Measurements from ENCODE around the gene NKAP.
A peak's percentile ranks its signal among the peaks of the same experiment; 100 is the strongest.
"Not testable (repeated sequence)": the region's sequence is repeated elsewhere in the genome, so short reads cannot be mapped to it uniquely, and the experiment has no call there.

Gene NKAP

DNA sequence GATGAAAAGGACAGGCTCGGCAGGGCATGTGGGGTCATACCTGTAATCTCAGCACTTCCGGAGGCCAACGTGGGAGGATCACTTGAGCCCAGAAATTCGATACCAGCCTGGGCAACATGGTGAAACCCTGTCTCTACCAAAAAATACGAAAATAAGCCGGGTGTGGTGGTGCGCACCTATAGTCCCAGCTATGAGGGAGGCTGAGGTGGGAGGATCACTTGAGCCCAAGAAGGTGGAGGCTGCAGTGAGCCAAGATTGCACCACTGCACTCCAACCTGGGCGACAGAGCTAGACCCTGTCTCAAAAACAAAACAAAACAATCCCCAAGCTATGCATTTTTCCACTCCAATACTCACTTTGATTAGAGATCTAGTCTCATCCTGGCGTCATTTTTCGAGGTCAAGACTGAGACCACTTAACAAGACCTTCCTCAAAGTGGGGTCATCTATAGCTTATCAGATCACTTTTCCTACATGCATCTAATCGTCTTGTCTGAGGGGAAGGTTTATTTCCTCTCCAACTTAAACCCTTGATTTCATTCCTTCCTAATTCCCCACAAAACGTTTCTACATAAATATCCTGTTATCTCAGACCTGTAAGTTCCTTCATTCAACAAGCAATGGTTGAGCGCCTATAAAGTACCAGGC is 1.3 kb downstream of the NKAP start:
- no peak for DNase-seq
- Histone ChIP-seq H3K9me3 (ENCODE audit: control insufficient read depth, low read length) (no peaks in the 10 kb centered on the region), H3K4me1 (ENCODE audit: control insufficient read depth, insufficient read depth, low read length, poor library complexity, severe bottlenecking) (peaks cover 5% of the 10 kb centered on the region), H3K4me3 (ENCODE audit: insufficient read depth, low read depth, low read length, poor library complexity, severe bottlenecking) (peak overlapping the region; percentile 70), H3K36me3 (ENCODE audit: control insufficient read depth, insufficient read depth, low read length) (no peaks in the 10 kb centered on the region), H3K27me3 (replicated peaks; ENCODE audit: control insufficient read depth, insufficient read depth, low read length, poor library complexity, severe bottlenecking) (no peaks in the 10 kb centered on the region), H3K27ac (ENCODE audit: insufficient read depth, low read length, poor library complexity, severe bottlenecking) (peak overlapping the region; percentile 90)

- peaks cover 5% of the 10 kb centered on the region for H3K4me1 ChIP-seq (ENCODE audit: control insufficient read depth, insufficient read depth, low read length, poor library complexity, severe bottlenecking)
- no peak overlapping the region for H3K4me3 ChIP-seq (ENCODE audit: insufficient read depth, low read depth, low read length, poor library complexity, severe bottlenecking)
- H3K36me3 ChIP-seq (ENCODE audit: control insufficient read depth, insufficient read depth, low read length) = peaks cover 6% of the 10 kb centered on the region
These were observed 2.2 kb downstream of the NKAP start for GRCh38 chrX:119941336-119941735.

DNA sequence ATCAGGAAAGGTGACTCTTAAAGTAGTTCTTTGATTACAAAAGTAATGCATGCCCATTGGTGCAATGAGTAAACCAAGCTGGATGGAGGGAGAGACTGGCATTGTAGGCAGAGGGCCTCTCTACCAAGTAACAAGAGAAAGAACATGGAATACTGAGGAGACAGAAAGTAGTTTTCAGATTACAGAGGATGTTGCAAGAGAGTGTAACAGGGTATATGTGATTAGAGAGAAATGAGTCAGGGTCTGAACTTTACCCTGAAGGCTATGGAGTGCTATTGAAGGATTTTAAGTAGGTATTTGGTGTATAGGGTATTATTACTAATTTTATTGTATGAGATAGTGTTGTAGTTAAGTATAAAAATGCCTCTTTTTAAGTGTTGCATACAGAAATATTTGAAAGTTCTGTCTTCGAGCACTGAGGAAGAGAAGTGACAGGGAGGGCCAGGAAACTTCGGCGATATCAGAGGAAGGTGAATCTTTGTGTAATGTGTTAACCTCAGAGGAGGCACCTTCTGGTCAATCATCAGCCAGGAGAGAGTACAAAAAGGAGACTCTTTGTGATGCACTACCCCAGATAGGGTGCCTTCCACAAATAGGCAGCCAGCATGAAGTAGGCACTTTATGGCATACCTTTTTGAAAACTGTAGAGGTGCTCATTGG is 8.2 kb downstream of the NKAP start:
- Histone ChIP-seq H3K36me3 (ENCODE audit: control insufficient read depth, insufficient read depth, low read length) (peaks cover 19% of the 10 kb centered on the region), H3K27ac (ENCODE audit: insufficient read depth, low read length, poor library complexity, severe bottlenecking) (no peak overlapping the region), H3K4me1 (ENCODE audit: control insufficient read depth, insufficient read depth, low read length, poor library complexity, severe bottlenecking) (no peaks in the 10 kb centered on the region), H3K27me3 (replicated peaks; ENCODE audit: control insufficient read depth, insufficient read depth, low read length, poor library complexity, severe bottlenecking) (no peaks in the 10 kb centered on the region), H3K9me3 (ENCODE audit: control insufficient read depth, low read length) (no peaks in the 10 kb centered on the region), H3K4me3 (ENCODE audit: insufficient read depth, low read depth, low read length, poor library complexity, severe bottlenecking) (no peak overlapping the region)
- DNase-seq = no peak

More at GRCh38 chrX:119941336-119941735, 2.2 kb downstream of the NKAP start:
- H3K27ac ChIP-seq (ENCODE audit: insufficient read depth, low read length, poor library complexity, severe bottlenecking) = no peak overlapping the region
- no peak for DNase-seq
- H3K9me3 ChIP-seq (ENCODE audit: control insufficient read depth, low read length) = no peaks in the 10 kb centered on the region
- H3K27me3 ChIP-seq (replicated peaks; ENCODE audit: control insufficient read depth, insufficient read depth, low read length, poor library complexity, severe bottlenecking) = no peaks in the 10 kb centered on the region

GRCh38 chrX:119922391-119922790 is 21.2 kb downstream of the NKAP start:
- not testable (repeated sequence) for H3K4me3 ChIP-seq (ENCODE audit: insufficient read depth, low read depth, low read length, poor library complexity, severe bottlenecking); H3K27ac ChIP-seq (ENCODE audit: insufficient read depth, low read length, poor library complexity, severe bottlenecking); H3K36me3 ChIP-seq (ENCODE audit: control insufficient read depth, insufficient read depth, low read length); DNase-seq; H3K4me1 ChIP-seq (ENCODE audit: control insufficient read depth, insufficient read depth, low read length, poor library complexity, severe bottlenecking); H3K27me3 ChIP-seq (replicated peaks; ENCODE audit: control insufficient read depth, insufficient read depth, low read length, poor library complexity, severe bottlenecking); H3K9me3 ChIP-seq (ENCODE audit: control insufficient read depth, low read length)

DNA sequence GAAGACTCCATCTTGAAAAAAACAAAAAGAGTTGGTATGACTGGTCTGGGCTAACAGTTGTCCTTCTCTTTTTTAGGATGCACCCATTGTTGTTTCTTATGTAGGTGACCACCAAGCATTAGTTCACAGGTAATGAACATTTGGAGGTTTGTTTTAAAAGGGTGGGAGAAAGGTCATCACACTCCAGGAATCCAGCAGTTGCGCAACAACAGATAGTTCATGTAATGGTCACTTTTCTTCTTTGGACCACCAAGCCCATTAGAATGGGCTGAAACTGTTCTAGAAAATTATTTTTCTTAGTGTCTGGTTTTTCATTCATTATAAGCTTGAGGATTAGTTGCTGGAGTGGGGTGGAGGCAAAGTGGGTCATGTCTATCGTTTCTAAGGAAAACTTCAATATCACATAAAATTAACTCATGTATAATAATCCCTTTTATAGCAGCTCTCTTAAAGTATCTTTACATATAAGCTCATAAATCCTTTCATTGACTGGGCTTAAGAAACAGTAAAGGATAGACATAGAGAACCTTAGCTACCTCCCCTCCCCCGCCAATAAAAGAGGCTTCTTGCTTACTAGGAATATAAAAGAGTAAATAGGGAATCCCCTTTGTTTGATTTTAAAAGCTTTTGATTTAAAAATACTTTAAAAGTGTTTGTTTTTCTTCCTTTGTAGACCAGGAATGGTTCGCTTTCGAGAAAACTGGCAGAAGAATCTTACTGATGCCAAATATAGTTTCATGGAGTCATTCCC is 23.5 kb downstream of the NKAP start:
- Histone ChIP-seq H3K4me3 (ENCODE audit: insufficient read depth, low read depth, low read length, poor library complexity, severe bottlenecking) (no peak overlapping the region), H3K9me3 (ENCODE audit: control insufficient read depth, low read length) (no peaks in the 10 kb centered on the region), H3K27me3 (replicated peaks; ENCODE audit: control insufficient read depth, insufficient read depth, low read length, poor library complexity, severe bottlenecking) (no peaks in the 10 kb centered on the region), H3K36me3 (ENCODE audit: control insufficient read depth, insufficient read depth, low read length) (no peaks in the 10 kb centered on the region), H3K4me1 (ENCODE audit: control insufficient read depth, insufficient read depth, low read length, poor library complexity, severe bottlenecking) (no peaks in the 10 kb centered on the region), H3K27ac (ENCODE audit: insufficient read depth, low read length, poor library complexity, severe bottlenecking) (no peak overlapping the region)
- DNase-seq = no peak

DNA sequence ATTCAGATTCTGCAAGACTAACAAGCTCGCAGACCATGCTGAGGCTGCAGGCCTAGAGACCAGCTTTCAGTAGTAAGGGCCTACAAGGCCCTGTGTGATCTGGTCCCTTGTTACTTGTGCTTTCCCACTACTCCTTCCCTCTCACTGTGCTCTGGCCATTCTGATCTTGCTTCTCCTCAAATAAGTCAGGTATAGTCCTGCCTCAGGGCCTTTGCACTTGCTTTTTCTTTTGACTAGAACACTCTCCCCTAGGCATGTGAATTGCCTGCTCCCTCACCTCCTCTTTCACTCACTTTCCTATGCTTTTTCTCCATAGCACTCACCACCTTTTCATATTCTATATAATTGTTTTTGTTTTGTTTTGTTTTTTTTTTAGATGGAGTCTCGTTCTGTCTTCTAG is 25.7 kb downstream of the NKAP start:
- no peak for DNase-seq
- Histone ChIP-seq H3K27ac (ENCODE audit: insufficient read depth, low read length, poor library complexity, severe bottlenecking) (no peak overlapping the region), H3K4me1 (ENCODE audit: control insufficient read depth, insufficient read depth, low read length, poor library complexity, severe bottlenecking) (no peaks in the 10 kb centered on the region), H3K9me3 (ENCODE audit: control insufficient read depth, low read length) (no peaks in the 10 kb centered on the region), H3K4me3 (ENCODE audit: insufficient read depth, low read depth, low read length, poor library complexity, severe bottlenecking) (no peak overlapping the region), H3K36me3 (ENCODE audit: control insufficient read depth, insufficient read depth, low read length) (no peaks in the 10 kb centered on the region), H3K27me3 (replicated peaks; ENCODE audit: control insufficient read depth, insufficient read depth, low read length, poor library complexity, severe bottlenecking) (no peaks in the 10 kb centered on the region)

GRCh38 chrX:119916310-119916709 is 27.2 kb downstream of the NKAP start:
- H3K27ac ChIP-seq (ENCODE audit: insufficient read depth, low read length, poor library complexity, severe bottlenecking) = no peak overlapping the region
- no peaks in the 10 kb centered on the region for H3K4me1 ChIP-seq (ENCODE audit: control insufficient read depth, insufficient read depth, low read length, poor library complexity, severe bottlenecking)
- H3K9me3 ChIP-seq (ENCODE audit: control insufficient read depth, low read length) = no peaks in the 10 kb centered on the region
- DNase-seq = no peak
- H3K27me3 ChIP-seq (replicated peaks; ENCODE audit: control insufficient read depth, insufficient read depth, low read length, poor library complexity, severe bottlenecking) = no peaks in the 10 kb centered on the region
- H3K36me3 ChIP-seq (ENCODE audit: control insufficient read depth, insufficient read depth, low read length) = no peaks in the 10 kb centered on the region
- no peak overlapping the region for H3K4me3 ChIP-seq (ENCODE audit: insufficient read depth, low read depth, low read length, poor library complexity, severe bottlenecking)

GRCh38 chrX:119900976-119901375 is 42.6 kb downstream of the NKAP start:
- no peak overlapping the region for H3K4me3 ChIP-seq (ENCODE audit: insufficient read depth, low read depth, low read length, poor library complexity, severe bottlenecking)
- DNase-seq = no peak
- H3K27me3 ChIP-seq (replicated peaks; ENCODE audit: control insufficient read depth, insufficient read depth, low read length, poor library complexity, severe bottlenecking) = no peaks in the 10 kb centered on the region
- no peaks in the 10 kb centered on the region for H3K4me1 ChIP-seq (ENCODE audit: control insufficient read depth, insufficient read depth, low read length, poor library complexity, severe bottlenecking)
- H3K9me3 ChIP-seq (ENCODE audit: control insufficient read depth, low read length) = no peaks in the 10 kb centered on the region
- H3K27ac ChIP-seq (ENCODE audit: insufficient read depth, low read length, poor library complexity, severe bottlenecking) = no peak overlapping the region
- no peaks in the 10 kb centered on the region for H3K36me3 ChIP-seq (ENCODE audit: control insufficient read depth, insufficient read depth, low read length)

GRCh38 chrX:119899125-119899524 is 44.4 kb downstream of the NKAP start:
- H3K27ac ChIP-seq (ENCODE audit: insufficient read depth, low read length, poor library complexity, severe bottlenecking) = no peak overlapping the region
- H3K4me1 ChIP-seq (ENCODE audit: control insufficient read depth, insufficient read depth, low read length, poor library complexity, severe bottlenecking) = no peaks in the 10 kb centered on the region
- H3K36me3 ChIP-seq (ENCODE audit: control insufficient read depth, insufficient read depth, low read length) = no peaks in the 10 kb centered on the region
- H3K9me3 ChIP-seq (ENCODE audit: control insufficient read depth, low read length) = no peaks in the 10 kb centered on the region
- H3K27me3 ChIP-seq (replicated peaks; ENCODE audit: control insufficient read depth, insufficient read depth, low read length, poor library complexity, severe bottlenecking) = no peaks in the 10 kb centered on the region
- DNase-seq = no peak
- H3K4me3 ChIP-seq (ENCODE audit: insufficient read depth, low read depth, low read length, poor library complexity, severe bottlenecking) = no peak overlapping the region

DNA sequence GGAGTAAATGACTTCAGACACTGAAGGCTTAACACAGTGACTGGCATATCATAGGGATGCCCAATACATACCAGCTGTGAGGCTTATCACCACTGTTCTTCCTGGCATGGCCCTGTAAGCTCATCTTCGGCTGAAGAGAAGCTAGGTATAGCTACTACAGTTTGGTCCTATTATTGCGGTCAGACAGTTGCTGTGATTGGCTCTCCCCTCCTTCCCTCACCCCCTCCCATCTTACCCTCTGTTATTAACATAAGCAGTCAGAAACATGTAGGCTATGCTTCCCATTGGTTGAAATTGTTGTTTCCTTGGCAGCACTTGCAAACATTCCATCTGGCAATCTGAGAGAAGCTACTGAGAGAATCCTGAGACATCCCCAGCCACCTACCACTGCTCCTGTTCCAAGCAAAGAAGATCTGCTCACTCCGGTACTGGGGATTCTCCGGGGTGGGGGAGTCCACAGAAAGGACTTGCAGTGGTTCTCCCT is 47.7 kb downstream of the NKAP start, which contains the start of gene AKAP14:
Gene AKAP14, plus strand, starts transcription at position 51 of the 484 bp plus-strand sequence. CDS start 7,331 bp downstream, outside the sequence.
- H3K4me3 ChIP-seq (ENCODE audit: insufficient read depth, low read depth, low read length, poor library complexity, severe bottlenecking) = no peak within 1 kb of the TSS
- H3K4me1 ChIP-seq (ENCODE audit: control insufficient read depth, insufficient read depth, low read length, poor library complexity, severe bottlenecking) = no peaks in the 10 kb centered on the region
- H3K36me3 ChIP-seq (ENCODE audit: control insufficient read depth, insufficient read depth, low read length) = no peaks in the 10 kb centered on the region
- no peak for DNase-seq
- H3K27me3 ChIP-seq (replicated peaks; ENCODE audit: control insufficient read depth, insufficient read depth, low read length, poor library complexity, severe bottlenecking) = no peaks in the 10 kb centered on the region
- H3K27ac ChIP-seq (ENCODE audit: insufficient read depth, low read length, poor library complexity, severe bottlenecking) = no peak within 1 kb of the TSS
- H3K9me3 ChIP-seq (ENCODE audit: control insufficient read depth, low read length) = no peaks in the 10 kb centered on the region
